ENCODE results near the gene CALY.

Gene CALY

GRCh38 chr10:133277993-133278576 lies 58.6 kb downstream of the CALY start:
- Histone ChIP-seq H3K4me3 (ENCODE audit: low read depth in 1 of 2, low read length in 1 of 2) (peak overlapping the region; percentile 96 to 100), H3K27me3 (no peaks in the 10 kb centered on the region), H3K4me1 (ENCODE audit: control insufficient read depth in 1 of 2, insufficient read depth in 1 of 2, low read depth in 1 of 2, low read length in 1 of 2) (peaks cover 54 to 63% of the 10 kb centered on the region in 2 experiments), H3K27ac (peak overlapping the region; percentile 100), H3K36me3 (peaks cover 45% of the 10 kb centered on the region), H3K9me3 (no peaks in the 10 kb centered on the region)
- no peak for TF ChIP-seq CTCF (IDR thresholded peaks at IDR 0.05)

GRCh38 chr10:133277277-133277992 lies 59.3 kb downstream of the CALY start:
- peaks cover 61 to 63% of the 10 kb centered on the region in 2 experiments for H3K4me1 ChIP-seq (ENCODE audit: control insufficient read depth in 1 of 2, insufficient read depth in 1 of 2, low read depth in 1 of 2, low read length in 1 of 2)

GRCh38 chr10:133276435-133277201 lies 60.1 kb downstream of the CALY start, which contains the start of gene ADAM8:
Gene ADAM8 (minus strand): TSS chr10:133276868. CDS start chr10:133276817, 51 bp downstream.
- H3K4me1 ChIP-seq (ENCODE audit: control insufficient read depth in 1 of 2, insufficient read depth in 1 of 2, low read depth in 1 of 2, low read length in 1 of 2) = peaks cover 62 to 63% of the 10 kb centered on the region in 2 experiments
- H3K27me3 ChIP-seq = no peaks in the 10 kb centered on the region
- peak; percentile 5 for TF ChIP-seq CTCF (IDR thresholded peaks at IDR 0.05)
- H3K9me3 ChIP-seq = no peaks in the 10 kb centered on the region
- H3K36me3 ChIP-seq = peaks cover 45% of the 10 kb centered on the region
- peak within 1 kb of the TSS; percentile 96 to 100 for H3K4me3 ChIP-seq (ENCODE audit: low read depth in 1 of 2, low read length in 1 of 2)
- peak within 1 kb of the TSS; percentile 100 for H3K27ac ChIP-seq

More at GRCh38 chr10:133277277-133277992, 59.3 kb downstream of the CALY start:
- H3K27me3 ChIP-seq = no peaks in the 10 kb centered on the region
- TF ChIP-seq CTCF (IDR thresholded peaks at IDR 0.05) = peak; percentile 5
- H3K9me3 ChIP-seq = no peaks in the 10 kb centered on the region
- peak overlapping the region; percentile 100 for H3K27ac ChIP-seq
- peak overlapping the region; percentile 96 to 100 for H3K4me3 ChIP-seq (ENCODE audit: low read depth in 1 of 2, low read length in 1 of 2)
- H3K36me3 ChIP-seq = peaks cover 45% of the 10 kb centered on the region

GRCh38 chr10:133276100-133276434 lies 60.6 kb downstream of the CALY start:
- Histone ChIP-seq H3K27ac (peak overlapping the region; percentile 100), H3K9me3 (no peaks in the 10 kb centered on the region), H3K4me1 (ENCODE audit: control insufficient read depth in 1 of 2, insufficient read depth in 1 of 2, low read depth in 1 of 2, low read length in 1 of 2) (peaks cover 60% of the 10 kb centered on the region in 2 experiments), H3K27me3 (no peaks in the 10 kb centered on the region), H3K36me3 (peaks cover 45% of the 10 kb centered on the region), H3K4me3 (ENCODE audit: low read depth in 1 of 2, low read length in 1 of 2) (peak overlapping the region; percentile 96 to 100)
- no peak for TF ChIP-seq CTCF (IDR thresholded peaks at IDR 0.05)

- peak overlapping the region; percentile 96 to 100 for H3K4me3 ChIP-seq (ENCODE audit: low read depth in 1 of 2, low read length in 1 of 2)
- H3K36me3 ChIP-seq = peaks cover 47% of the 10 kb centered on the region
These were observed 61.0 kb downstream of the CALY start for GRCh38 chr10:133275684-133276092.

More at GRCh38 chr10:133275684-133276092, 61.0 kb downstream of the CALY start:
- TF ChIP-seq CTCF (IDR thresholded peaks at IDR 0.05) = peak; percentile 60
- Histone ChIP-seq H3K4me1 (ENCODE audit: control insufficient read depth in 1 of 2, insufficient read depth in 1 of 2, low read depth in 1 of 2, low read length in 1 of 2) (peaks cover 56 to 57% of the 10 kb centered on the region in 2 experiments), H3K27ac (peak overlapping the region; percentile 100), H3K27me3 (no peaks in the 10 kb centered on the region), H3K9me3 (no peaks in the 10 kb centered on the region)
